ENCODE measurements around the gene FAM9C.

GRCh38 chrX:13023567-13023966, 20.9 kb downstream of the FAM9C start:
- TF ChIP-seq, protein P1, sequence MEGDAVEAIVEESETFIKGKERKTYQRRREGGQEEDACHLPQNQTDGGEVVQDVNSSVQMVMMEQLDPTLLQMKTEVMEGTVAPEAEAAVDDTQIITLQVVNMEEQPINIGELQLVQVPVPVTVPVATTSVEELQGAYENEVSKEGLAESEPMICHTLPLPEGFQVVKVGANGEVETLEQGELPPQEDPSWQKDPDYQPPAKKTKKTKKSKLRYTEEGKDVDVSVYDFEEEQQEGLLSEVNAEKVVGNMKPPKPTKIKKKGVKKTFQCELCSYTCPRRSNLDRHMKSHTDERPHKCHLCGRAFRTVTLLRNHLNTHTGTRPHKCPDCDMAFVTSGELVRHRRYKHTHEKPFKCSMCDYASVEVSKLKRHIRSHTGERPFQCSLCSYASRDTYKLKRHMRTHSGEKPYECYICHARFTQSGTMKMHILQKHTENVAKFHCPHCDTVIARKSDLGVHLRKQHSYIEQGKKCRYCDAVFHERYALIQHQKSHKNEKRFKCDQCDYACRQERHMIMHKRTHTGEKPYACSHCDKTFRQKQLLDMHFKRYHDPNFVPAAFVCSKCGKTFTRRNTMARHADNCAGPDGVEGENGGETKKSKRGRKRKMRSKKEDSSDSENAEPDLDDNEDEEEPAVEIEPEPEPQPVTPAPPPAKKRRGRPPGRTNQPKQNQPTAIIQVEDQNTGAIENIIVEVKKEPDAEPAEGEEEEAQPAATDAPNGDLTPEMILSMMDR (IDR thresholded peaks at IDR 0.05; ENCODE audit: extremely low read depth in 1 of 2, insufficient read depth in 1 of 2, low read depth in 1 of 2, low read length in 2 of 2), result no peak
- no peak for TF ChIP-seq POLR2AphosphoS5 (IDR thresholded peaks at IDR 0.05; ENCODE audit: insufficient read depth, low read depth, low read length)
- TF ChIP-seq, protein P2, sequence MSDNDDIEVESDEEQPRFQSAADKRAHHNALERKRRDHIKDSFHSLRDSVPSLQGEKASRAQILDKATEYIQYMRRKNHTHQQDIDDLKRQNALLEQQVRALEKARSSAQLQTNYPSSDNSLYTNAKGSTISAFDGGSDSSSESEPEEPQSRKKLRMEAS (IDR thresholded peaks at IDR 0.05; ENCODE audit: insufficient read depth, insufficient read length), result no peak
- TF ChIP-seq JUN (IDR thresholded peaks at IDR 0.05; ENCODE audit: borderline replicate concordance, insufficient read depth, insufficient read length, low read depth), result no peak

All from endothelial cell of umbilical vein (primary cell).